ENCODE data around the gene PSAPL1. TPM values are rescaled to one million over a fixed set of nuclear protein-coding genes. Genes with fewer than 3 reads are reported as not detected.

The PSAPL1 gene
- total and polyA plus RNA-seq, 2 of the 8 experiments (the other 6 are each of a cell fraction or from before 2014, with no cell fraction given): 0.03 TPM; not detected in 1

DNA sequence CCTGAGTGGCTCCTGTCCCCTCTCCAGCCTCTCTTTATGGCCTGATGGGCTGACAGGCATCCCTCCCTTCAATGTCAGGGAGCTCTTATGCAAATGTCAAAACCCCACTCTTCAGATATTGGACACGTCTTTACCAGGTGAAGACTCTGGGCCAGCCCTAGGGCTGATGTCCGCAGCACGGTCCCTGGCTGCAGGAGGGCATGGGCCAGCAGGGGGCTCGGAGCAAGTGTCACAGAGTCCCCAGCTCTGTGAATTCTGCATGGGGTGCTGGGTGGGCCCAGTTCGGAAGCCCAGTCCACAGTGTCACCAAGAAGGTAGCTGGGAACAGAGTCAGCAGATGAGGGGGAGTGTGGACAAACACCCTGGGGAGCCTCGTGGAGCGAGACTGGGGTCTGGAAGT is 39.6 kb upstream of the PSAPL1 start (continued):
- TF ChIP-seq ZNF274 (IDR thresholded peaks at IDR 0.05; ENCODE audit: borderline replicate concordance, extremely low read depth, low read length) (no peak), HDAC6 (IDR thresholded peaks at IDR 0.05; ENCODE audit: low read depth, low read length) (no peak), KDM4A (IDR thresholded peaks at IDR 0.05; ENCODE audit: low read depth, low read length, severe bottlenecking) (no peak), GTF2F1 (IDR thresholded peaks at IDR 0.05; ENCODE audit: borderline replicate concordance, low read depth, low read length) (no peak), RAD21 (IDR thresholded peaks at IDR 0.05 in 1 of 2, conservative IDR thresholded peaks at IDR 0.05 in 1 of 2; ENCODE audit: low read depth in 2 of 2, low read length in 2 of 2) (no peak), TEAD4 (IDR thresholded peaks at IDR 0.05; ENCODE audit: low read depth, low read length) (no peak)

All from H1 (cell line).